Muscle of arm (tissue), 12 donors: ENCODE results near the gene THEM4. TPM values are rescaled to one million over a fixed set of nuclear protein-coding genes. Genes with fewer than 3 reads are reported as not detected.

ENCODE experiments used
- DNase-seq: peaks from one replicate; pipeline ENCODE4 v3.0.0-alpha.2; 2013
- polyA plus RNA-seq, 12 donors: library from polyadenylated mRNA; unstranded; fragments of 120-200 nt; gene quantifications; one replicate each; pipeline ENCODE4 v1.2.1, GENCODE V29; 2013; ENCODE audit not compliant: insufficient read length in 12 of 12

THEM4 gene
- polyA plus RNA-seq, 12 donors, result 11.6 to 24.9 (median 16.5) TPM; not detected in 1

GRCh38 chr1:151839082-151839412, 70.3 kb downstream of the THEM4 start:
- DNase-seq, result no peak

DNA sequence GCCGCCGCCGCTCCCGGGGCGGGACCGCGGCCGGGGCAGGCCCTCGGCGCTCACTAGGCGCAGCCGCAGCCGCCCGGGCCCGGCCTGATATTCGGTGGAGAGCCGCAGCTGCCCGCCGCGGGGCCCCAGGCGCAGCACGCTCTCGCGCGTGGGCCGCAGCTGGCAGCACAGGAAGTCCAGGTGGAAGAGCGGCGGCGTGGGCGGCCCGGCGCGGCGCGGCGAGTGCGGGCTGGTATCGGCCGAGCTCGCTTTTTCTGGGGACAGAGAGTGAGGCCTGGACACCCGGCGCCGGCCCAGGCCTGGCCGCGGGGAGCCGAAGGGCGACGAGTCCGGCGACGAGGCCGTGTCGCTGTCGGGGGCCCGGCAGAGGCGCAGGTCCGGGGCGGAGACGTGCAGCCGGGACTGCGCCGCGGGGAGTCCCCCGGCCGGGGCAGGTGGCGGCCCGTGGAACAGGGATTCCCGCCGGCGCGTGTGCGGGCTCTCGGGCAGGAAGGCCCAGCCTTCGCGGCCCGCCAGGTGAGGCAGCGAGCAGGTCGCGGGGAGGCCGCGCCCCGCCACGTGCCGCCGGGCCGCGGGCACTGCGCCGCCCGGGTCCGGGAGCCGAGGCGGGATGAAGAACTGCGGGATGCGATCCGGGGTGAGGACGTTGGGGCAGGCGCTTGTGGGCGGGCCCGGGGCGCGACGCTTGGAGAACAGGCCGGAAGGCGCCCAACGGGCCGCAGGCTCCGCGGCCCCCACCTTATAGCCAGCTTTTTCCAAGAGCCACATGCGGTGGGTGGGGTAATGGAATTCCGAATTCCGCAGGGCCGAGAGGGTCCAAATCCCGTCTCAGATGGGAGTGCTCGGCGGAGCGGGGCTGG, 70.9 kb downstream of the THEM4 start:
- DNase-seq, result no peak

- DNase-seq, result no peak
Measured at GRCh38 chr1:151837884-151838221, 71.5 kb downstream of the THEM4 start.

- no peak for DNase-seq
Measured at GRCh38 chr1:151837197-151837596, 72.1 kb downstream of the THEM4 start.

DNA sequence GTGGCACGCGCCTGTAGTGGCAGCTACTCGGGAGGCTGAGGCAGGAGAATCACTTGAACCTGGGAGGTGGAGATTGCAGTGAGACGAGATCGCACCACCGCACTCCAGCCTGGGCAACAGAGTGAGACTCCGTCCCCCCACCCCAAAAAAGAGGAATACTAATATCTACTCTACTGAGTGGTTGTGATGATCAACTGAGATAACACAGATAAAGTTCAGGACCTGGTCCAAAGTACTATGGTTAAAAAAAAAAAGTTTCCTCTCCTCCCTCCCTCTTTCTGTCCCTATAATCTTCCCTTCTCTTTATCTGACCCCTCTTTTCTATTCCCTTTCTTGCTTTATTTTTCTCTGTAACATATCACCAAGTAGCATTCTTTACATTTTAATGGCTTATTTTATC, 73.7 kb downstream of the THEM4 start:
- DNase-seq, result no peak

- no peak for DNase-seq
Measured at GRCh38 chr1:151834239-151834638, 75.1 kb downstream of the THEM4 start.

- no peak for DNase-seq
Measured at GRCh38 chr1:151833172-151833900, 76.0 kb downstream of the THEM4 start.

- DNase-seq, result no peak
Measured at GRCh38 chr1:151832318-151832980, 76.9 kb downstream of the THEM4 start.

DNA sequence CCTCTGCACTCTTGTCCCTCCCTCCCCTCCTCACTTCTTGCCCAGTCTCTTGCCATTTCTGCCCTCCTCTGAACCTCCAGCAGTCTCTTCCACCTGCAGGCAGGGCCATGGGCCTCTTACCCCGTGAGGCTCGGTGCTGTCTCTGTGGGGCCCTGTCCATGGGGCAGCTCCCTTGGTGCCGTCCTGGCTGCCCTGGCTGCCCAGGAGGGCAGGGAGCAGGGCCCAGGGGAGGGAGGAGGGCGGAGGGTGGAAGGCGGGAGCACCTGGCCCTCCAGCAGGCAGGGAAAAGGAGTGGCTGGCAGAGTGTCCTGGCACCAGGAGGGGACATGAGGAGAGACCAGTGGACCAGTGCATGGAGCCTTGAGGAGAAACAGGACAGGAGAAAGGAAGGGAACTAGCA, 77.7 kb downstream of the THEM4 start, which contains the start of gene RORC:
TSS of gene RORC (minus strand) at position 198 of the 400 bp plus-strand sequence. CDS start at position 160, 38 bp downstream.
- DNase-seq, result no peak

GRCh38 chr1:151831256-151831591, 78.1 kb downstream of the THEM4 start:
- DNase-seq, result no peak

DNA sequence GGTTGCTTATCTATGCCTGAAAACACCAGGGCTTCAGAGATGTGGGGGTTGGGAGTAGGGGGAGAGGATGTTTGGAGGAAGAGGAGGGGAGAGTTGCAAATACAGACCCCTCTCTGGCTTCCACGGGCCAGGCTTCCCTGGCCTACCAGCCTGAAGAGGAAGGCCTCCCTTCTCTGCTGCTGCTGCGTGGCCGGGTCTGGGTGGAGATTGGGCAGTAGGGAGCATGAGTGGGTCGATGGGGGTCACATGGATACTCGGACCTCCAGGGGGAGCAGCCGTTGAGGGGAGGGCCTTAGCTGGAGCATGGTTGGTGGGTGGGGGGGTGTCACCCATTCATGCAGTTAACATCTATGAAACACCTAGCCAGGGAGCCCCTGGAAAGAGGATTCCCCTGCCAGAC, 79.3 kb downstream of the THEM4 start:
- DNase-seq, result no peak

- no peak for DNase-seq
Measured at GRCh38 chr1:151829352-151830046, 79.8 kb downstream of the THEM4 start.

- no peak for DNase-seq
Measured at GRCh38 chr1:151828921-151829320, 80.4 kb downstream of the THEM4 start.

- DNase-seq, result no peak
Measured at GRCh38 chr1:151827853-151828252, 81.5 kb downstream of the THEM4 start.

DNA sequence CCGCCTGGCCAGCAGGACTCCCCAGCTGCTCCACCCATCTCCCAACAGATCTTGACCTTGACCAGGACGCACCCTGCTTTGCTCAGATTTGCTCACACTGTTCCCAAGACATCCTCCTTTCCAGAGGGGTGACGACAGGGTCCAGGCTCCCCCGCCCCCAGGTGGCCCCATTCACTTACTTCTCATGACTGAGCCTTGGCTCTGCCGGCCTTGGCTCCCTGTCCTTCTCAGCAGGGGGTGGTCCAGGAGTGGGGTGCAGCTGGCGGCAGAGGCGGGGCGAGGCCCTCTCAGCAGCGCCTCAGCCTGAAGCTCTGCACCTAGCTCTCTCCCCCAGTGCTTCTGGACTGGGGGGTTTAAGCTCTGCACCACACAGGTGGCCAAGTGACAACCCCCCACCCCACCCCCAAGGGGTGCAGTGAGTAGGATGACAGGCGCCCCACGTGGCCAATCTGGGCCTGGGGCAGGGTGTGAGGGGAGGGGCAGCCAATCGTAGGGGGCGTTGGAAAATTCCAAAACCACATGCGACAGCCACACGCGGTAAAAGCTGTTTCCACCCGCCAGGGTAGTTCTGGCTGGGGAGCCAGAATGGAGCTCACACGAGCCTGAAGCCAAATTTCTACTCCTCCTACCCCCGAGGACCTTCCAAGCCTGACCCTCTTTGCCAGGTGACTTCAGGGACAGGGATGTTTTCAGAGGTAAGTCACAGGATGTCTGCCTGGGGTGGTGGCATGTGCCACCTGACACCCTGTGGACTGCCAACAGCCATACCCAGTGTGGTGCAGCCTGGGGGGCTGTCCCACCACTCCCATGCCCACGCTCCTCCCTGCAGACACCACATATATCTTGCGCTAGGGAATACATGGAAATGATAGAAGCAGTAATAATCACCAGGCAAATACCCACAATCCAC, 83.3 kb downstream of the THEM4 start:
- no peak for DNase-seq

DNA sequence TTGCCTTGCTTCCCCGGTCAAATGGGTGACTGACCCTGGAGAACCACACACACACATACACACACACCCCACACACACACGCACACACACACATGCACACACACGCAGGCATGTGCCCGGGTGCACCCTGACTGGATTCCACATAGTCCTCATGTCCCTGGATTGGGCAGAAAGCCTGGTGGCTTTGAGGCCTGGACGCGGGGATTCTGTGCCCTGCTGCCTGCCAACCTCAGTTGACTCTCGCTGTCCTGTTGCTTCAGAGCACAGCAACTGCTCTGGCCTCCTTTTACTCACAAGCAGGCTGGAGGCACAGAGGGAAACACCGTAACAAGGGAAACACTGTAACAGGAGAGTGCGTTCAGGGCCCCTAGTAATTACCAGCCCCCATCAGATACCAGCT, 84.1 kb downstream of the THEM4 start:
- DNase-seq, result no peak

Other genes starting within 250 kb of the THEM4 start
- 10 to 100 TPM in 1 of 12 donors, 1 to 10 TPM in 1, under 1 TPM in 9, not detected in 1; 0.24 to 22.4 (median 0.75) TPM for gene CELF3, start 192.7 kb downstream of the THEM4 start, polyA plus RNA-seq
- 1 to 10 TPM in 9 of 12 donors, under 1 TPM in 1, not detected in 2; 0.95 to 2.1 (median 1.3) TPM for gene RIIAD1, start 188.0 kb downstream of the THEM4 start, polyA plus RNA-seq
- 10 to 100 TPM in 11 of 12 donors, not detected in 1; 53.7 to 91.3 (median 75.7) TPM for gene MRPL9, start 146.0 kb downstream of the THEM4 start, polyA plus RNA-seq
- gene TDRKH, start 119.0 kb downstream of the THEM4 start, polyA plus RNA-seq, result 1 to 10 TPM in 10 of 12 donors, not detected in 2; 3.5 to 6.0 (median 4.3) TPM
- under 1 TPM in 10 of 12 donors, not detected in 2; 0.07 to 0.67 (median 0.33) TPM for gene LINGO4, start 104.1 kb downstream of the THEM4 start, polyA plus RNA-seq
- gene RORC, start 77.7 kb downstream of the THEM4 start, polyA plus RNA-seq, result 10 to 100 TPM in 2 of 12 donors, 1 to 10 TPM in 9, not detected in 1; 1.8 to 12.2 (median 6.2) TPM
- gene C2CD4D, start 69.7 kb downstream of the THEM4 start, polyA plus RNA-seq, result under 1 TPM in 7 of 12 donors, not detected in 5; 0.09 to 0.62 (median 0.22) TPM
- gene THEM5, start 55.8 kb downstream of the THEM4 start, polyA plus RNA-seq, result 10 to 100 TPM in 1 of 12 donors, 1 to 10 TPM in 2, under 1 TPM in 7, not detected in 2; 0.35 to 11.0 (median 0.62) TPM
- gene S100A10, start 84.3 kb upstream of the THEM4 start, polyA plus RNA-seq, result 100 to 1,000 TPM in 11 of 12 donors, not detected in 1; 174 to 624 (median 240) TPM
- gene S100A11, start 127.5 kb upstream of the THEM4 start, polyA plus RNA-seq, result 100 to 1,000 TPM in 11 of 12 donors, not detected in 1; 136 to 469 (median 213) TPM
- gene TCHHL1, start 179.6 kb upstream of the THEM4 start, polyA plus RNA-seq, result not detected
- under 1 TPM in 6 of 12 donors, not detected in 6; 0.04 to 0.14 (median 0.06) TPM for gene TCHH, start 205.9 kb upstream of the THEM4 start, polyA plus RNA-seq
- not detected for gene RPTN, start 249.7 kb upstream of the THEM4 start, polyA plus RNA-seq